ENCODE measurements around the gene TRABD.
"Not testable (repeated sequence)": the region's sequence is repeated elsewhere in the genome, so short reads cannot be mapped to it uniquely, and the experiment has no call there.

TRABD gene, protein sequence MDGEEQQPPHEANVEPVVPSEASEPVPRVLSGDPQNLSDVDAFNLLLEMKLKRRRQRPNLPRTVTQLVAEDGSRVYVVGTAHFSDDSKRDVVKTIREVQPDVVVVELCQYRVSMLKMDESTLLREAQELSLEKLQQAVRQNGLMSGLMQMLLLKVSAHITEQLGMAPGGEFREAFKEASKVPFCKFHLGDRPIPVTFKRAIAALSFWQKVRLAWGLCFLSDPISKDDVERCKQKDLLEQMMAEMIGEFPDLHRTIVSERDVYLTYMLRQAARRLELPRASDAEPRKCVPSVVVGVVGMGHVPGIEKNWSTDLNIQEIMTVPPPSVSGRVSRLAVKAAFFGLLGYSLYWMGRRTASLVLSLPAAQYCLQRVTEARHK

DNA sequence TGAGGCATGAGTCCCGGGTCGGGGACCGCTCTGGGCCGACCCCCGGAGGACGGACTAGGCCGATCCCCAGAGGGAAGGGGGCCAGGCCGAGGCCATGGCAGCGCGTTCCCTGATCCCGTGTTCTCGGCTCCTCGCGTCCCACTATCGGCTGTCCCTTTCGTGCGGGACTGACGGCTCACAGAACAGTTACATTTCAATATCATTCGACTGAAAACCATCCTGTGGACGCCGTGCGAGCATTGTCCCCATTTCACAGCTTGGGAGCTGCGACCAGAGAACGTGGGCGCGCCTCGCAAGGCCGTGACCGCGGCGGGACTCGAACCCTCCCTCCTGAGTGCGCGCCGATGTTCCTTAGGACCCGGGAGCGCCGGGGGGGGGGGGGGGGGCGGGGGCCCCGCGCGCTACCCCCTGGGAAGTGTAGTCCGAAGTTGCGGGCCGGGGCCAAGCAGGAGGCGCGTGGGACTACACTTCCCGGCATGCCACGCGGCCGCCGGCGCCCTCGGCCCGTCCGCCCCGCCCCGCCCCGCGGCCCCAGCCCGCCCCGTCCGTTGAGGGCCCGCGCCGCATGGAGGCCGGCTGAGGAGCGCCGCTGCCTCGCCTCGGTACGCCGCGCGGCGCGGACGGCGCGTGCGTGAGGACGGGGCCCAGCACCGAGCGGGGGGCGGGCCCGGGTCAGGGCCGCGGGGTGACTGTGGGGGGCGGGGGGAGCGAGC lies at the start of gene TRABD:
Gene TRABD (plus strand): TSS at position 539 of the 713 bp plus-strand sequence. CDS start 7,148 bp downstream, outside the sequence.
- in situ Hi-C loops (cut with HindIII; ENCODE audit: low sequenced_read_pairs) = no loop called here

DNA sequence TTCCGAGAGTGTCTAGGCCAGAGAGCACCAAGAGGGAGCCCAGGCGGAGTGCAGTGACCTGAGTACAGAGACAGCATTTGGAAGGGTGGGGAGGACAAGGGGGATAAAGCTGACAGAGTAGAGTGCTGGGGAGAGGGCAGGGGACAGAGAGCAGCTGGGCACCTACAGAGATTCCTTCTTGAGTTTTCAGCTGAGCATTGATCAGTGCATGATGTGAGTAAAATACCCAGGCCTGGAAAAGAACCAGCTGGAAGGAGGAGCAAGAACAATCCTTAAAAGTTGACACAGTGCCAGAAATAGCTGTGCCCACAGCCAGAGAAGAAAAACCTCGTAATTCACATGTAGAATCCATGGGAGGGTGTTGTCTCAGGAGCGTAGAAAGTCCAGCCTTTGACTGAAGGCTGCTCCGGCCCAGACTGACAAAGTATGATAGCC lies 49.1 kb upstream of the TRABD start:
- in situ Hi-C loops (cut with HindIII; ENCODE audit: low sequenced_read_pairs) = no loop called here

GRCh38 chr22:50137277-50137676 lies 48.4 kb upstream of the TRABD start:
- in situ Hi-C loops (cut with HindIII; ENCODE audit: low sequenced_read_pairs) = not testable (repeated sequence)

DNA sequence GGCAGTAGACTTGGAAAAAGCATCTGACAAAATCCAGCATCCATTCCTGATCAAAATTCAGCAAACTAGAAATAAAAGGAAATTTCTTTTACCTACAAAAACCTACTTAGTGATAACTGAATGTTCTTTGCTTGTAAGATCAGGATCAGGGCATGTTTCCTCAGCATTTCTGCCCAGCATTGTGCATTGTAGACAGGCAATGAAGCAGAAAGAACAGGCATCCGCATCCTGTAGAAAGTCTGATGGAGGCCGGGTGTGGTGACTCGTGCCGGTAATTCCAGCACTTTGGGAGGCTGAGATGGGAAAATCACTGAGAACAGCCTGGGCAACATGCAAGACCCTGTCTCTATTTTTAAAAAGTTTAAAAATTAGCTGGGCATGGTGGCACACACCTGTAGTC lies 47.7 kb upstream of the TRABD start:
- in situ Hi-C loops (cut with HindIII; ENCODE audit: low sequenced_read_pairs) = no loop called here

DNA sequence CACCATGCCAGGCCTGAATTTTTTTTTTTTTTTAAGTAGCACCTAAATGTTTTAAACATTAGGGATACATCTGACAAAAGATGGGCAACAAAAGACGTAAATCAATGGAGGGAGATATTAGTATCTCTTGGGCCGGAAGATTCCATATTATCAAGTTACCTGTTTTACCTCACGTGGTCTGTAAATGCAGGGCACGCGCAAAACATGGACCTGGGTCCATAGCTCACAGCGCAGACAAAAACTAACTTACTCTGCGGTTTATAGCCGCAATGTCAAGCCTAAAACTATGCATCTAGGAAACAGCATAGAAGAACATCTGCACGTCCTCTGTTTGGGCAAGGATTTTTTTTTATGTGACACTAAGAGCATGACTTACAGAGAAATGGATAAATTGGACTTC lies 46.7 kb upstream of the TRABD start:
- in situ Hi-C loops (cut with HindIII; ENCODE audit: low sequenced_read_pairs) = no loop called here

- in situ Hi-C loops (cut with HindIII; ENCODE audit: low sequenced_read_pairs) = no loop called here
Observed at GRCh38 chr22:50139843-50140415, 45.8 kb upstream of the TRABD start.

GRCh38 chr22:50140615-50141014 lies 45.1 kb upstream of the TRABD start:
- in situ Hi-C loops (cut with HindIII; ENCODE audit: low sequenced_read_pairs) = no loop called here

GRCh38 chr22:50141462-50141861 lies 44.3 kb upstream of the TRABD start:
- in situ Hi-C loops (cut with HindIII; ENCODE audit: low sequenced_read_pairs) = no loop called here

- in situ Hi-C loops (cut with HindIII; ENCODE audit: low sequenced_read_pairs) = no loop called here
Observed at GRCh38 chr22:50141891-50142363, 43.8 kb upstream of the TRABD start.

DNA sequence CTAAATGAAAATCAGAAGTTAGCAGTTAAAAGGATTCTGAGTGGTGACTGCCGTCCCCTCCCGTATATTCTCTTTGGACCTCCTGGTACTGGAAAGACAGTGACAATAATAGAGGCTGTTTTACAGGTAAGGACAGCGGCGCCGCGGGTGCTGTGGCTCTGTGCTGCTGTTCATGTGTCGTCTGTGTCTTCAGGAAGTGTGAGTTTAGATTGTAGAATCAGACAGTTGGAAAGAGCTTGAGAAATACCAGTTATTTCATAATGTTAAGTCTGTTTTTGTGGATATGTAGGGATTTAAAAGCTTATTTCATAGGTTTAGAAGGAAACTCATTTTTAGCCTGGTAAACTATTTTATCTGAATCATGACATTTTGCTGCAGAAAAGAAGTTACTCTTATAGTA lies 42.6 kb upstream of the TRABD start:
- in situ Hi-C loops (cut with HindIII; ENCODE audit: low sequenced_read_pairs) = no loop called here

DNA sequence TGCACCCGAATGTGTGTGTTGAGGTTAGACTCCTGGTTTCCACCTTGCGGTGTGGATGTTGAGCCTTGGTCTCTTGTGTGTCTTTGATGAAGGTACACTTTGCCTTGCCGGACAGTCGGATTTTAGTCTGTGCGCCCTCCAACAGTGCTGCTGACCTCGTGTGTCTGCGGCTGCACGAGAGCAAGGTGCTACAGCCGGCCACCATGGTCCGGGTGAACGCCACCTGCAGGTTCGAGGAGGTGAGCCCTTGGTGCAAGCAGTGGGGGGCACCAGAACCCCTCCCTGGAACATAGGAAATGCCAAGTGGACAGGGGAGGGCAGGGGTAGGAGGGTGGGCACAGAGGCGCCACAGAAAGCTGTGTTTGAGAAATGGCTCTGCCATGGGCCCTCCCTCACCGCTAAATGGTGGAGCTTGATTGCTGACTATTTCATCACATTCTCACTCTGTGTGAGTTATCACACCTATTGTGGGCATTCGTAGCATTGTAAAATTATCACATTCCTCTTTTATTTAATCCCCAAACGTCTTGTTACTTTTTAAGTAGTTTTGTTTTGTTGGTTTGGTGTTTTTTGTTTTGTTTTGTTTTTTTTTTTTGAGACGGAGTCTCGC lies 41.6 kb upstream of the TRABD start:
- in situ Hi-C loops (cut with HindIII; ENCODE audit: low sequenced_read_pairs) = no loop called here

- in situ Hi-C loops (cut with HindIII; ENCODE audit: low sequenced_read_pairs) = no loop called here
Observed at GRCh38 chr22:50145721-50146438, 39.8 kb upstream of the TRABD start.

- in situ Hi-C loops (cut with HindIII; ENCODE audit: low sequenced_read_pairs) = no loop called here
Observed at GRCh38 chr22:50146439-50147238, 39.1 kb upstream of the TRABD start.

GRCh38 chr22:50147258-50148165 lies 38.2 kb upstream of the TRABD start:
- in situ Hi-C loops (cut with HindIII; ENCODE audit: low sequenced_read_pairs) = not testable (repeated sequence)

DNA sequence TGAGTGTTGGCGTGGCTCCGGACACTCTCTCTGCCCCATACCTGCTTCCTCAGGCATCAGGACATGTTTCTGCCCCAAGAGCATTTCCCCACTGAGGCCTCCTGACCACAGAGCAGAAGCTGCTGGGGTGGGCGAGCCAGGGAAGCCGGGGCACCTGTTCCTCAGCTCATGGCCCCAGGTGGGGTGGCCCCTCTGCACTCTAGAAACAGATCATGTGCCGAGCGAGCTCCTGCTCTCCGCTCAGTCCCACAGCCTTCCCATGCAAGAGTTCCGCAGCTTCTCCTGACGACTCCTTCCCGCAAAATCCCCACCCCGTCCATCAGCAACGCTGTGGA lies 37.6 kb upstream of the TRABD start:
- in situ Hi-C loops (cut with HindIII; ENCODE audit: low sequenced_read_pairs) = no loop called here

GRCh38 chr22:50148991-50149721 lies 36.6 kb upstream of the TRABD start:
- in situ Hi-C loops (cut with HindIII; ENCODE audit: low sequenced_read_pairs) = no loop called here

DNA sequence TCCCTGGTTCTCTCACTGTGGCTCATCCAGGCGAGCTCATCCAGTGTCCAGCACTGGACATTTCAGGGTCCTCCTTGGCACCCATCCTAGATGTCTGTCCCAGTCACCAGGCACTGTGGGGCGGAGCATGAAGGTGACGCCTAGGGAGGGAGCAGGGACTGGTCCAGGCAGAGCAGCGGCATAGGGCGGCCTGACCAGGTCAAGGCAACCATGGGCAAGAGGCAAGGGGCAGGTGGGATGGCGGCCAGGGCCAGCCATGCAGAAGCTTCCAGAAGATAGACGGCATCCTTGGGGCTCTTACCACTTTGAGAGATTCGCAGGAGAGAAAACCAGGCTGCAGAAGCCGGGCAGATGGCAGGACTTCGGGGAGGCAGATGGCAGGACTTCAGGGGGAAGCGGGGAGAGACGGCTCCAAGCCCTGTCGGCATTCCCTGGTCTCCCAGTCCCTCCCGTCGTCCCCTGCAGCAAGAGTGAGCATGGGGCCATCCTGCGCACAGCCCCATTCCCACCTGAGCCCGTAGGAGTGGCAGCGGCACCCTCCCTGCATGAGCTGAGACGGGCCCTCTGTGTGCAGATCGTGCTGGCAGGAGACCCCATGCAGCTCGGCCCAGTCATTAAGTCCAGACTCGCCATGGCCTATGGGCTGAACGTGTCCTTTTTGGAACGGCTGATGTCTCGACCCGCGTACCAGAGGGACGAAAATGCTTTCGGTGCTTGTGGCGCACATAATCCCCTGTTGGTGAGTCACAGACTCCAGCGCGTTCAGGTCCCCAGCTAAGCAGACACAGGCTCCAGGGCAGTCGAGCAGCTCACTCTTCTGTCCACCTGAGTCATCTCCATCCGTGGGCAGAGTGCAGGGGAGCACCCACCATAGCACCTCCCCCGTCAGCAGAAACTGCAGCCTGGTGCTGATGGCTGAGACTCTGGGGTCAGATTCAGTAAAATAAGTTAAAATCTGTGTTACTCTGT lies 35.3 kb upstream of the TRABD start:
- in situ Hi-C loops (cut with HindIII; ENCODE audit: low sequenced_read_pairs) = no loop called here
